Activated CD4-positive, alpha-beta T cell treated with anti-CD3 and anti-CD28 coated beads, Interleukin-10, Interleukin-2, amounts not matched to agents 100 ng/mL and 50 ng/mL, durations not matched to agents 16 hours and 8 hours (primary cell): ENCODE measurements around the gene C2CD4C.
"Not testable (repeated sequence)": the region's sequence is repeated elsewhere in the genome, so short reads cannot be mapped to it uniquely, and the experiment has no call there.

Source experiments
- DNase-seq: peaks from one replicate; pipeline ENCODE4 v3.0.0-alpha.2; 2020

C2CD4C gene

DNA sequence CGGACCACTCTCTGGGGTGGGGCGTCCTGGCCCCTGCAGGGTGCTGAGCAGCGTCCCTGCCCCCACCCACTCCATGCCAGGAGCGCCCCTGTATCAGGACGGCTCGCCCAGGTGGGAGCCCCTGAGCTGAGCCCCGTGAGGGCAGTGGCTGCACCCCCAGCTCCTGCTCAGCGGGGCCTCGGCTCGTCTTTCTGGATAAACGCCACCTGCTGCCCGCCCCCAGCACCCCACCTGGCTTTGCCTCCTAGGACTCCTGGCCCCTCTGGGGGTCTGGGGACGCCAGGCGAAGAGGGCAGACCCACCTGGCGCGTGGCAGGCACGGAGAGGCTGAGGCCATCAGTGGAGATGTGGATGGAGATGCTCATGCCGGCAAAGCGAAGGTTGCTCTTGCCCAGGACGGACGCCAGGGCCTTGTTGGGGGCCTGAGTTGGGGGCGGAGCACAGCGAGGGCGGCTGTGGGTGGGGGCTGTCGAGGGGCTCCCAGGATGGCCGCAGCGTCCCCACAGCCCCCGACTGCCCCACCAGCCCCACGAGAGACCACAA, 29.5 kb upstream of the C2CD4C start:
- DNase-seq: no peak

DNA sequence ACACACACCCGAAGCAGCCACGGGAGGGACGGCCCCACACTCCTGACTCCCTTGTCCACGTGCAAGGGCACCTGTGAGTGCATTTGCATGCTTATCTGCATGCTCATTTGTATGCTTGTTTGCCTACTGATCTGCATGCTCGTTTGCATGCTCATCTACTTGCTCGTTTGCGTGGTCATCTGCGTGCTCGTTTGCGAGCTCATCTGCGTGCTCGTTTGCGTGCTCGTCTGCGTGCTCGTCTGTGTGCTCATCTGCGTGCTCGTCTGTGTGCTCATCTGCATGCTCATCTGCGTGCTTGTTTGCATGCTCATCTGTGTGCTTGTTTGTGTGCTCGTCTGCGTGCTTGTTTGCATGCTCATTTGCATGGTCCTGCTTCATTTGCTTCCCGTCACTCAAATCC, 28.1 kb upstream of the C2CD4C start:
- no peak for DNase-seq

GRCh38 chr19:436413-436950, 27.5 kb upstream of the C2CD4C start:
- DNase-seq: no peak

GRCh38 chr19:435707-436412, 26.9 kb upstream of the C2CD4C start:
- no peak for DNase-seq

- no peak for DNase-seq
Observed at GRCh38 chr19:435056-435706, 26.2 kb upstream of the C2CD4C start.

- no peak for DNase-seq
Observed at GRCh38 chr19:434152-434960, 25.4 kb upstream of the C2CD4C start.

DNA sequence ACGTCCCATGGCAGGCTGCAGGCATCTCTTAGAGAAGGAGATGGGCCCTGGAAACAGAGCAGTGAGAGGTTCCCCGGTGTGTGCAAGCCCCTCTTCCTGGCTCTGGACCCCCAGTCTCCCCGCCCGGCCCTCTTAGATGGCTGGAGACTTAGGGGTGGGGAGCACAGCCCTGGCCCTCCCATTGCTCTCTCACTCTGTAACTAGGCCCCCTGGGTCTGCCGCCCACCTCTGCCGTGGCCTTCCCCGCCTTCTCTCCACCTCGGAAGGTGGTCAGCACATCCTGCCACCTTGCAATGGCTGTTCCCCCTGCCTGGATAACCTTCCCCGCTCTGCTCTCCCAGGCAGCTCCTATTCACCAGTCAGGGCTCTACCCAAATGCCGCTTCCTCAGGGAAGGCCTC, 21.8 kb upstream of the C2CD4C start:
- no peak for DNase-seq

GRCh38 chr19:428149-428548, 19.2 kb upstream of the C2CD4C start:
- no peak for DNase-seq

GRCh38 chr19:427675-428074, 18.7 kb upstream of the C2CD4C start:
- DNase-seq: not testable (repeated sequence)

GRCh38 chr19:426725-427445, 17.9 kb upstream of the C2CD4C start:
- DNase-seq: no peak

DNA sequence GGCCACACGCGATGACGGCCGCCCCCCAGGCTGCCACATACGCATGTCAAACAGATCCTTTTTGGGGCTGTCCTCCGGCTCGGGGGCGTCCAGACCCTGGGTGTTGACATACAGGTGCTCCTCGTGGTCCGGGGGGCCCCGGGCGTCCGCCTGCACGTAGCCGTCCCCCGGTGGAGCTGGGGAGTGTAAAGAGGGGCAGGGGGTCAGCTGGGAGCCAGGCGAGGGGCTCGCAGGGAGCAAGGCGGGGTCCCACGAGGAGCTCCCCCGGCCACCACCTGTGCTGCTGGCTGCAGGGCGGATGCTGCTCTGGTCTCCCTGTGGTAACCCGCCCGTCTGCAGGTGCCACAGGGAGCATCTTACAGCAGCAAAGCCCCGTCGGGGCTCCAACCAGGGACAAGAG, 16.1 kb upstream of the C2CD4C start:
- DNase-seq: no peak

GRCh38 chr19:424546-424945, 15.6 kb upstream of the C2CD4C start:
- no peak for DNase-seq

DNA sequence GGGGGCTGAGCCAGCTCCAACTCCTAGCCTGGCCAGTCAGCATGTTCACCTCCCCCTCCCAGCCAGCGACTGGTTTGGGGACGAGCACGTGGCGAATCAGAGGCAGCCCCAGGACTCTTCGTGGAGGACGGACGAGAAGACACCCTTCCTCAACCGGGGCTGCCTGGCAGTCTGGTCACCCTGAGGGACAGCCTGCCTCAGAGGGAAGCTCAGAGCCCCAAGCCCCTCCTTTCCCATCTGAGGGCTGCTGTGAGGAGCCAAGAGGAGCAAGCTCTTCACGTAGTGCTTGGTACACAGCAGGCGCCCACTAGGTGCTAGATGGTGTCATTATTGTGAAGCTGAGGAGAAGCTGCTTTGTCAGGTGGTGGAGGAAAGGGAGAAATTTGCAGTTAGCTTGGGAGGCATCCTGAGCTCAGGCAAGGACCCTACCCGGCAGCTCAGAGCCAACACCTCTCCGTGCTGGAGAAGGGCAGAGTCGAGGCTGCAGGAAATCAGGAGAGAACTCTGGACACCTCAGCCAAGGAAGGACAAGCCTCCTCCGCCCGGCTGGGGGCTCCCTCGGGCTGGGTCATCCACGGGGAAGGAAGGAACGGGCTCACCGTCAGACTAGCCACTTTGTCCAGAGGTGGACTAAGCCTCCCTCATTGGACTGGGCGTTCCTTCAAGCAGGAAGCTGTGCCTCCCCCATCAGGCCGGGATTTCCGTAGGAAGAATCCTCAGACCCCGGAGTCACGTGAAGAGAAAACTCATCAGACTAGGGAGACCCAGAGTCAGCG, 14.9 kb upstream of the C2CD4C start:
- no peak for DNase-seq

GRCh38 chr19:422917-423226, 13.9 kb upstream of the C2CD4C start:
- not testable (repeated sequence) for DNase-seq

GRCh38 chr19:422213-422916, 13.4 kb upstream of the C2CD4C start:
- no peak for DNase-seq

GRCh38 chr19:419721-420515, 11.0 kb upstream of the C2CD4C start:
- no peak for DNase-seq

DNA sequence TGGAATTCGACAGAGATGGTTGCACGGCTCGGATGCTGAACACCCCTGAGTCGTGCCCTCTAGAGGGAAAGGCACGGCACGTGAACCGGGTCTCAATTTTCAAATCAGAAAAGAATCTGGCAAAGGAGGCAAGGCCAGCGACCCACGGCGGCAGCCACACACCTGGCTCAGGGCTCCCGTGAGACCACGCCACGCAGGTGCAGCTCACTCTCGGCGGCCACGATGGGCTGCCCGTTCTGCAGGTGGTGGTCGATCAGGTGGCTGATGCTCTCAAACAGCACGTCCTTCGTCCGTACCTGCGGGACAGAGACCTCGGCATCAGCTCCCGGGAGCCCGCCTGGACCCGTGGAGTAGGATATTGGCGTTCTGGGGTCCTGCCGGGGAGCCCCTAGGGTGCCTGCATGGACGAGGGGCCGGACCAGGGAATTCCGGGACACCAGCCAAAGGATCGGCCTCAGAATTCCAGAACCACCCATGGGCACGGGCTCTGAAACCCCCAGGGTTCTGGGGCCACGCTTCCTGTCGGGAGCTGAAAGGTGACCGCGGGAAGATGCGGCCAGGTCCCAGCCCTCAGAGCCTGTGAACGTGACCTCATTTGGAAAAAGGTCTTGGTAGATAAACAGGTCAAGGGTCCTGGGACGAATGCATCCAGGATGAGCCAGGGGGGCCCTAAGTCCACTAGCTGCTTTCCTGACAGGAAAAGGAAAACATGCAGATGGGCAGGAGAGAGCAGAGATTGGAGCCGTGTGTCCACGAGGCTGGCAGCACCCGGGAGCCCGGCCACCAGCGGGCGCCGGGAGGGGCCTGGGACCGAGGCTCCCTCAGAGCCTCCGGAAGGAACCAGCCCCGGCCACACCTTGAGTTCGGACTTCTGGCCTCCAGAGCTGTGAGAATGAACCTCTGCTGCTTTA, 10.1 kb upstream of the C2CD4C start:
- DNase-seq: no peak

DNA sequence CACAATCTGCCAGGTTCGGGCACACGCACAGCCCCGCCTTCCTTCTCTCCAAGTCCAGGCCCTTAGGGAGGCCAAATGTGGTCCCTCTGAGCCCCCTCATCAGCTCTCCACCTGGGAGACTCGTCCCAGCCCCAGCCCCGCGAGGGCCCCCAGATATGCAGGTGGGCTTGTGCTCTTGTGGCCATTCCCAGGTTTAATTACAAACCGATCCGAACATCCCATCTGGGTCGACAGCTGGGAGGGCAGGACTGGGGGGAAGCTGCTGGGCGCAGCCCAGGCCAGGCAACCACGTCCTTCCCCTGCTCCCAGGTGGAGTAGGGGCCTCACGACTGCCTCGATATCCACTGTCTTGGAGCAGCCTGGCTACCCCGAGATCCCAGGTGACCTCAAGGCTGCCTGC, 7.5 kb upstream of the C2CD4C start:
- DNase-seq: no peak

- no peak for DNase-seq
Observed at GRCh38 chr19:415292-415691, 6.3 kb upstream of the C2CD4C start.
